GM12873 (cell line): ENCODE results near the gene UBR3.

Experiments
- TF ChIP-seq, protein P1 (sequence below): IDR thresholded peaks from 2 replicates; pipeline ENCODE4 v1.5.1; 2012; ENCODE audit warnings: low read depth, mild to moderate bottlenecking, moderate library complexity, low read length, control low read depth; ENCODE audit not compliant: insufficient read depth; ENCODE audit errors: missing control alignments

The UBR3 gene

DNA sequence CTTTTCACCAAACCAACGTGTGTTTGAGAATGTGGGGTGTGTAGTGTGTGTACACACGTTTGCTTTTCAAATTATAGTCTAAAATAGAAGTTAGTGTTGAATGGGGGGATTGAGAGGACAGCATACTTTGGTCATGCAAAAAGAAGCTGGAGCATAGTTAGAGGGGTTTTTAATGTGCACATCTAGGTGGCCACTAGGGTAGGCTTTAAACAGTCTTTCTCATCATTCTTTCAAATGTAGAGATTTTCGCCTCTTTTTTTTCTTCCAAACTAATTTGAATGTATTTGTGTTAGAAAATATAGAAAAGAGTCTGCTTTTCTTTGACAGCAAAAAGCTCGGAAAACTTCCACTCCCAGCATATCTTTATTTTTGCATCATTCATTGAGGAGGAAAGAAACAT, 185.5 kb downstream of the UBR3 start:
- TF ChIP-seq, protein P1, sequence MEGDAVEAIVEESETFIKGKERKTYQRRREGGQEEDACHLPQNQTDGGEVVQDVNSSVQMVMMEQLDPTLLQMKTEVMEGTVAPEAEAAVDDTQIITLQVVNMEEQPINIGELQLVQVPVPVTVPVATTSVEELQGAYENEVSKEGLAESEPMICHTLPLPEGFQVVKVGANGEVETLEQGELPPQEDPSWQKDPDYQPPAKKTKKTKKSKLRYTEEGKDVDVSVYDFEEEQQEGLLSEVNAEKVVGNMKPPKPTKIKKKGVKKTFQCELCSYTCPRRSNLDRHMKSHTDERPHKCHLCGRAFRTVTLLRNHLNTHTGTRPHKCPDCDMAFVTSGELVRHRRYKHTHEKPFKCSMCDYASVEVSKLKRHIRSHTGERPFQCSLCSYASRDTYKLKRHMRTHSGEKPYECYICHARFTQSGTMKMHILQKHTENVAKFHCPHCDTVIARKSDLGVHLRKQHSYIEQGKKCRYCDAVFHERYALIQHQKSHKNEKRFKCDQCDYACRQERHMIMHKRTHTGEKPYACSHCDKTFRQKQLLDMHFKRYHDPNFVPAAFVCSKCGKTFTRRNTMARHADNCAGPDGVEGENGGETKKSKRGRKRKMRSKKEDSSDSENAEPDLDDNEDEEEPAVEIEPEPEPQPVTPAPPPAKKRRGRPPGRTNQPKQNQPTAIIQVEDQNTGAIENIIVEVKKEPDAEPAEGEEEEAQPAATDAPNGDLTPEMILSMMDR = peak; percentile 14

DNA sequence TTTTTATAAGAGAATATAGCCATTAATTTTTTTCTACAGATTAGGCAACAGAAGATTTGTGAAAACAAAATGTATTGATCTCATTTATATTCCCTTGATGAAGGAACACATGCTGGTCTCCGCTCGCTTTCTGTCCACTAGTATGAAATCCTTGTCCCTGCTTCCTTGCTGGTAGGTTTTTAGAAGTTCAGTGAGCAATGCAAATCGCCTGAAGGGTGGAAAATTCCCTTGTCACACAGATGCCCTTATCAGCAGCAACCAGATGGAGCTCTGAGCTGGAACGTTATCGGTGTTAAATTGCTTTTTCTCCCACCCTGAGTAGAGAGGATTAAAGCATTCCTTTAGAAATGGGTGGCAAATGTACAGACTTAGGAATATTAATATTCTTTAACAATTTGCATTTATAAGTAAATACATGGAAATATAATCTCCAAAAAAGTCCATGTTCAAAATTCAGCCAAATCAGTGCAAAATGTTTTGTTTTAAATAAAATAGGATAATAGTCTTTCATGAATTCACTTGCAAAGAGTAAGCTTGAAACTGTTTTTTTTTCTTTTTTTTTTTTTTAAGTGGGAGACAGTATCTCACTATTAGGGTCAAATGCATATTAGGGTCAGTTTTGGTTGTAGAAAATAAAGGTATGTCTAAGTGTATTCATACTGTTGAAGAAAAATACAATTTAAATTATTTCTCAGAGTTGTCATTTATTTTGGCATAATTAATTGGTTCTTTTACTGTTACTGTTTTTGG, 186.7 kb downstream of the UBR3 start:
- TF ChIP-seq, protein P1 = no peak

DNA sequence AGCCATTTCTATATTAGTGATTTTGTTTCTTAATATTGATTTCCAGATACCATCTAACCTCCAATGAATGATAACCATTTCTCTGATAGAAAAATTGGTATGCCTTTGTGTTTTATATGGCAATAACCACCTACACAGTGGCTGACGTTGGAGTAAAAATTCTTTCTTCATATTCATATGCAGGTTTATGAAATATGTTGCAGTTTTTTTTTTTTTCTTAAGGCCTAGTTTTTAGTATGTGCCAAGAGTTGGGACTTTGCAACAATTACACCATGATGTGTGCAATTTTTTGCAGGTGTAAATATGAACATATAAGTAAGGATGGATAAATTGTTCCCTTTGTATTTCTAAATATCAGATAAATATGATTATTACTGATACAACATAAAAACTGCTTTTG, 187.5 kb downstream of the UBR3 start:
- TF ChIP-seq, protein P1 = no peak

DNA sequence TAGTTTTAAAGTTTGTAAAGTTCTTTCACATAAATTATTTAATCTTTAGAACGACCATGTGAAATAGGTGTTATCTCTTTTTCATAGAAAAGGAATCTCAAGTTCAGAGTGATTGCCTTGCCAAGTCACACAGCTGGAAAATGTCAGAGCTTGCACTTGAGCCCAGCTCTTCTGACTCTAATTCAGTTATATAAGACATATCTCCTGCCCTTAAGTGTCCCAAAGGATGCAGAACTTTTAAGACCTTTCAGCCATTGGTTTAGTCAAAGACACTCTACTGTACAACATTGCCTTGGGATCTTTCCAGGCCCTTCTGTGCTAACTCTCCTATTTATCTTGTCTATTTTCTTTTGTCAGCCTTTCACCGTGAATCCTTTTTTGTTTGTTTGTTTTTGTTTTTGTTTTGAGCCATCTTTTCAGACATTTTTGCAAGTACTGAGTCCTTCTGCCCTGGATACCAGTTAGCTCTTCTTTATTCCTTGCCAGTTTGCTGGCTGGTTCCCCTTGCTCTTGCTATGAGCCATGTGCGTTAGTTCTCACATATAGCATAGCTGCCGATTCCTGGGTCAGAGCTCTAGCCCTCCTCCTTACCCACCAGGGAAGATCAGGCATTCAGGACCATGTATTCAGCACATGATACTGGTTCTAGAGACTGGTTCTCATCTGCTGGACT, 190.7 kb downstream of the UBR3 start:
- TF ChIP-seq, protein P1 = no peak

DNA sequence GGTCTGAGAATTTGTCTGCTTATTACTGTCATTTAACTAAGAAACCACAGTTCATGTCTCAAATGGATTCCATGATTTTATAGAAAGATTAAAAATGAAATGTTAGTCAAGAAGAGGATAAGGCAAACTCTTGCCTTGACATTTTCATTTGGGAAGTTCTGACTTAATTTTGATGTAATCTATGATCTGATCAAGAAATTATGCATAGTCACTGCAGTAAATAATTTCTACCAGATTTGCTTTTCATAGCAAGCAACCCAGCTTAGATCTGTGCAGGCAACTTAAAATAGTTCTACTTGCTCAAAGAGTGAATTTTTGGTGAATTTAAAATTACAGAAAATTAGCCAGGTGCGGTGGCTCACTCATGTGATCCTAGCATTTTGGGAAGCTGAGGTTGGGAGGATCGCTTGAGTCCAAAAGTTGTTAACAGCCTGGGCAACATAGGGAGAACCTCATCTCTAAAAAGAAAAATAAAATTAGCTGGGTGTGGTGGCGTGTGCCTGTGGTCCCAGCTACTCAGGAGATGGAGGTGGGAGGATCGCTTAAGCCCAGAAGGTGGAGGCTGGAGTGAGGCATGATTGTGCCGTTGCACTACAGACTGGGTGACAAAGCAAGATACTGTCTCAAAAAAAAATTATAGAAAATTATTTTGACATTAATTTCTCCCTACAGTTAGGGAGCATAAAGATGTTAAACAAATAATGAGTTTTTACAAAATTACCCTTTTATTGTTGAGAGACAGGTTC, 192.0 kb downstream of the UBR3 start:
- TF ChIP-seq, protein P1 = no peak

DNA sequence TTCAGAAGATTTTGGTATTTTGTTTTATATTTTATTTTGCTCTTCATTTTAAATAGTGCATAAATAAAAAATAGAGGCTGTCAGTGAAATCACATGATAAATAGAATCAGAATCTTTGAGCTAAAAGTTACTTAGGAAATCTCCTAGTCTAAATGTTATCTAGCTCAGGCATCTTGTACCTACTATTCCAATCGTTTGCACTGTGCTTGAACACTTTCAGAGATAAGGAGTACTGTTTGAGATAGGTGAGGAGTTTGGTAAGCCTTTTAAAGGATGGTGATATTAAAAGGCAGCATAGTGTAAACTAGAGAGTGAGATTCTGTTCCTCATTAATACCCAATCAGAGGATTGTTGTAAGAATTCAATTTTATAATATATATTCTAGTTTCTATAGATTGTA, 193.5 kb downstream of the UBR3 start:
- TF ChIP-seq, protein P1 = no peak

DNA sequence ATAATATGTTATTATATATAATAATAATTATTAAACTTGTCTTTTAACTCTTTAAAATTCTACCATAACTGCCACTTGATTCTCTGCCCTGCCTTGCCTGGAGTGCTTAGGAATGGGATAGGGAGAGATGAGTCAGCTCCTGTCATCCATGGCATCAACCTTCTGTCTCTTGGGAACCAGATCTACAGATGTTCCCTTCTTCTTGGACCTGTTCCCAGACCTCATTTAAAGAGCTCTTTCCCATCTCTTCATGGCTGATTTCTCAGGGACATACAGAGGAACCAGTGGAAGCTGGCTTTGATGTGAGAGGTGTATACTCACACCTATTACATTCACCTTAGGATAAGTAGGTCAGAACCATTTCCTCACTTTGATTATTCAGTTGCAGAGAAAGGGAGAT, 195.4 kb downstream of the UBR3 start:
- TF ChIP-seq, protein P1 = no peak
